Left lung (tissue), 10 donors: ENCODE data around the gene CFAP299. TPM values are rescaled to one million over a fixed set of nuclear protein-coding genes. Genes with fewer than 3 reads are reported as not detected.

ENCODE experiments used
- ATAC-seq: fragments of 200-7000 bp; cut with Tn5 transposase; one replicate; pipeline ENCODE4 v1.9.1; 2020; ENCODE audit warnings: moderate library complexity
- DNase-seq, 4 donors: peaks; one replicate each; pipeline ENCODE4 v3.0.0-alpha.2; 2013 to 2020
- H3K27ac ChIP-seq, 2 donors: fragments of 200-600 bp; sonication (generic) in 1 of 2; one replicate each; pipeline versions ENCODE4 v1.5.0 to v1.8.0; 2020 to 2021
- H3K27me3 ChIP-seq, 2 donors: fragments of 200-600 bp; sonication (generic) in 1 of 2; one replicate each; pipeline versions ENCODE4 v1.5.0 to v1.8.0; 2020 to 2021
- H3K36me3 ChIP-seq, 2 donors: fragments of 200-600 bp; sonication (generic) in 1 of 2; one replicate each; pipeline versions ENCODE4 v1.5.0 to v1.8.0; 2020 to 2021
- H3K4me1 ChIP-seq, 2 donors: fragments of 200-600 bp; one replicate each; pipeline ENCODE4 v1.8.0; 2021
- H3K4me3 ChIP-seq, 2 donors: fragments of 200-600 bp; sonication (generic) in 1 of 2; one replicate each; pipeline versions ENCODE4 v1.5.0 to v1.8.0; 2020 to 2021; ENCODE audit warnings: mild to moderate bottlenecking in 1 of 2
- H3K9me3 ChIP-seq, 2 donors: fragments of 200-600 bp; sonication (generic) in 1 of 2; one replicate each; pipeline versions ENCODE4 v1.5.0 to v1.8.0; 2020 to 2021
- intact Hi-C, 2 donors: fragments of 100-400 bp; cut with DNase I; formaldehyde crosslinking; loops; one replicate each; pipeline versions ENCODE4 v1.11.2 to v1.14.2; 2022
- polyA plus RNA-seq, 6 donors: library from polyadenylated mRNA; unstranded; fragments of 120-200 nt; gene quantifications; one replicate each; pipeline ENCODE4 v1.2.1, GENCODE V29; 2013; ENCODE audit not compliant: insufficient read length in 6 of 6
- total RNA-seq, 2 donors: library from RNA; stranded (reverse); fragmentation: NEBNext Ultra II Directional; extraction: Animal tissue kit (Norgen Biotek cat#: 25700); gene quantifications; one replicate each; pipeline ENCODE4 v1.2.1, GENCODE V29; 2021
- TF ChIP-seq, protein P1 (sequence below), 2 donors: fragments of 200-600 bp; sonication (generic) in 1 of 2; IDR thresholded peaks; one replicate each; pipeline versions ENCODE4 v1.5.0 to v1.8.0; 2021; ENCODE audit warnings: antibody characterized with exemption in 2 of 2
- donor health status: DM: no; HTN: yes; CAD: no.
- donor health status: DM: no; HTN: no; CAD: no.

Gene CFAP299
- total and polyA plus RNA-seq, 8 donors: 1.2 to 2.3 (median 1.6) TPM; not detected in 1

GRCh38 chr4:80361329-80361900 lies 25.9 kb downstream of the CFAP299 start:
- TF ChIP-seq, protein P1, sequence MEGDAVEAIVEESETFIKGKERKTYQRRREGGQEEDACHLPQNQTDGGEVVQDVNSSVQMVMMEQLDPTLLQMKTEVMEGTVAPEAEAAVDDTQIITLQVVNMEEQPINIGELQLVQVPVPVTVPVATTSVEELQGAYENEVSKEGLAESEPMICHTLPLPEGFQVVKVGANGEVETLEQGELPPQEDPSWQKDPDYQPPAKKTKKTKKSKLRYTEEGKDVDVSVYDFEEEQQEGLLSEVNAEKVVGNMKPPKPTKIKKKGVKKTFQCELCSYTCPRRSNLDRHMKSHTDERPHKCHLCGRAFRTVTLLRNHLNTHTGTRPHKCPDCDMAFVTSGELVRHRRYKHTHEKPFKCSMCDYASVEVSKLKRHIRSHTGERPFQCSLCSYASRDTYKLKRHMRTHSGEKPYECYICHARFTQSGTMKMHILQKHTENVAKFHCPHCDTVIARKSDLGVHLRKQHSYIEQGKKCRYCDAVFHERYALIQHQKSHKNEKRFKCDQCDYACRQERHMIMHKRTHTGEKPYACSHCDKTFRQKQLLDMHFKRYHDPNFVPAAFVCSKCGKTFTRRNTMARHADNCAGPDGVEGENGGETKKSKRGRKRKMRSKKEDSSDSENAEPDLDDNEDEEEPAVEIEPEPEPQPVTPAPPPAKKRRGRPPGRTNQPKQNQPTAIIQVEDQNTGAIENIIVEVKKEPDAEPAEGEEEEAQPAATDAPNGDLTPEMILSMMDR (IDR thresholded peaks at IDR 0.05): peak; percentile 15
- H3K9me3 ChIP-seq: no peaks in the 10 kb centered on the region
- no peak overlapping the region for H3K4me3 ChIP-seq
- H3K27ac ChIP-seq: no peak overlapping the region
- intact Hi-C loops: loop anchor here in 1 of 2 donors (10.0 kb wide), 1 partner anchor 683 kb away; no protein-coding TSS in a partner anchor
- H3K27me3 ChIP-seq: peaks cover 0 to 11% of the 10 kb centered on the region in 2 donors
- no peaks in the 10 kb centered on the region for H3K4me1 ChIP-seq
- peak; percentile 49 for ATAC-seq
- DNase-seq: peak in 1 of 4 donors; percentile 23
- H3K36me3 ChIP-seq: no peaks in the 10 kb centered on the region

GRCh38 chr4:80362578-80363181 lies 27.1 kb downstream of the CFAP299 start:
- DNase-seq (peak in 3 of 4 donors; percentile 12 to 54 (median 20)), ATAC-seq (peak; percentile 76)
- Histone ChIP-seq H3K4me3 (no peak overlapping the region), H3K27me3 (peaks cover 0 to 11% of the 10 kb centered on the region in 2 donors), H3K4me1 (no peaks in the 10 kb centered on the region), H3K27ac (no peak overlapping the region), H3K9me3 (no peaks in the 10 kb centered on the region), H3K36me3 (no peaks in the 10 kb centered on the region)
- TF ChIP-seq, protein P1 (IDR thresholded peaks at IDR 0.05): peak in 1 of 2 donors; percentile 22
- intact Hi-C loops: loop anchor here in 1 of 2 donors (10.0 kb wide), 1 partner anchor 682 kb away; no protein-coding TSS in a partner anchor

DNA sequence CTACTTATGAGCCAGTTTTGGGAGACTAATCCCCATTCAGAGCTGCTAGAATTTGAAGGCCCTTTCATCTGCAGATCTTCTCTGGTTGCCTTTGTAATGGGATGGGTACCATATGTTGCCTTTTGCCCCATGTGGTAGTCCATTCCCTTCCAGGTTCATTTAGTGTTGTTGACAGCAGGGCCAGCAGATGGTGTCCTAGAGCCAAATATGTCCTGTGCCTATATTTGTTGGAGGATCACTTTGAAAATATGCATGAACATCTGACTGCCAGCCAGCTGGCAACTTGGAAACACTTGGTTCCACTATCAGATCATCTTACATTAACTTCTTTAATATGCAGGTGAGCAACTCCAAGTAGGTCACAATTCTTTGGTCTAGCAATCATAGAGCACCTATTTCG lies 30.4 kb downstream of the CFAP299 start:
- DNase-seq (peak in 3 of 4 donors; percentile 54 to 68 (median 55)), ATAC-seq (peak; percentile 97)
- Histone ChIP-seq H3K9me3 (peaks cover 0 to 4% of the 10 kb centered on the region in 2 donors), H3K4me3 (no peak overlapping the region), H3K36me3 (no peaks in the 10 kb centered on the region), H3K27ac (no peak overlapping the region), H3K4me1 (no peaks in the 10 kb centered on the region), H3K27me3 (peaks cover 0 to under 1% of the 10 kb centered on the region in 2 donors)
- TF ChIP-seq, protein P1 (IDR thresholded peaks at IDR 0.05): peak in 1 of 2 donors; percentile 42
- intact Hi-C loops: loop anchor here in 1 of 2 donors (10.0 kb wide), 1 partner anchor 679 kb away; no protein-coding TSS in a partner anchor

DNA sequence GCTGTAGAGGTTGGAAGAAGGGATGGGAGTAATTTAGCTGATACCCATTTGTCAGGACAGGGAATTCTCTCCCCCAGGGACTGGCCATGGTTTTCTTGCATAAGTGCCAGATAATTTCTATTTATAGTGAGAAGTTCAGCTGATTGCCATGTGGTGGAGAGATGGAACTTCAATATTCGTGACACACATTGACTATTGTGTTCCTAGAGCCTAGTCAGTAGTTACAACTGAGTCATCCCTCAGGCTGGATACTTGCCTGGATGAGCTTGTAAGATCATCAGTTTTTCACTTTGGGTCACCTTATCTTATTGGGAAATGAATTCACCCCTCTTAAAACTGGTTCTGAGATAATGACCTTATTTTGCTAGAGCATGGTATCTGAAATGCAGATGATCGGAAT lies 32.2 kb downstream of the CFAP299 start:
- no peaks in the 10 kb centered on the region for H3K27me3 ChIP-seq
- H3K36me3 ChIP-seq: no peaks in the 10 kb centered on the region
- DNase-seq (no peak), ATAC-seq (no peak)
- no peak overlapping the region for H3K4me3 ChIP-seq
- H3K27ac ChIP-seq: no peak overlapping the region
- H3K9me3 ChIP-seq: peaks cover 0 to 9% of the 10 kb centered on the region in 2 donors
- TF ChIP-seq, protein P1 (IDR thresholded peaks at IDR 0.05): no peak
- intact Hi-C loops: loop anchor here in 1 of 2 donors (10.0 kb wide), 1 partner anchor 677 kb away; no protein-coding TSS in a partner anchor
- no peaks in the 10 kb centered on the region for H3K4me1 ChIP-seq

DNA sequence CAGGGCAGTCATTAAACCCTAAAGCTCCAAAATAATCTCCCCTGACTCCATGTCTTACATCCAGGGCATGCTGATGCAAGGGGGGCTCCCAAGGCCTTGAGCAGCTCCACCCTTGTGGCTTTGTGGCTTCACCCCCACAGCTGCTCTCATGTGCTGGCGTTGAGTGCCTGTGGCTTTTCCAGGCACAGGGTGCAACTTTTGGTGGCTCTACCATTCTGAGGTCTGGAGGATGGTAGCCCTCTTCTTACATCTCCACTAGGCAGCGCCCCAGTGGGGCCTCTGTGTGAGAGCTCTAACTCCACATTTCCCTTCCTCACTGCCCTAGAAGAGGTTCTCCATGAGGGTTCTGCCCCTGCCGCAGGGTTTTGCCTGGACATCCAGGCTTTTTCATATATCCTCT lies 35.1 kb downstream of the CFAP299 start:
- no peaks in the 10 kb centered on the region for H3K4me1 ChIP-seq
- no peaks in the 10 kb centered on the region for H3K27me3 ChIP-seq
- DNase-seq (peak in 1 of 4 donors; percentile 36), ATAC-seq (no peak)
- no peak overlapping the region for H3K27ac ChIP-seq
- peaks cover 0 to 9% of the 10 kb centered on the region in 2 donors for H3K9me3 ChIP-seq
- intact Hi-C loops: no loop called here
- TF ChIP-seq, protein P1 (IDR thresholded peaks at IDR 0.05): no peak
- no peaks in the 10 kb centered on the region for H3K36me3 ChIP-seq
- H3K4me3 ChIP-seq: no peak overlapping the region
